Activated T-helper 17 cell treated with anti-CD3 and anti-CD28 coated beads, Interleukin-2, amount 50 U/mL, for 72 hours (primary cell): ENCODE results near the gene CDCA8. TPM values are rescaled to one million over a fixed set of nuclear protein-coding genes. Genes with fewer than 3 reads are reported as not detected.

Experiments used
- ATAC-seq: fragments of 150-1000 bp; cut with Tn5 transposase; replicated peaks from 2 replicates; pipeline ENCODE4 v1.10.0; 2021; ENCODE audit warnings: mild to moderate bottlenecking, moderate library complexity
- H3K27ac Mint-ChIP-seq: one replicate; pipeline ENCODE4 v1.8.0; 2022; ENCODE audit warnings: mixed read lengths
- H3K27me3 Mint-ChIP-seq: one replicate; pipeline ENCODE4 v1.8.0; 2022; ENCODE audit warnings: mixed read lengths
- H3K36me3 Mint-ChIP-seq: one replicate; pipeline ENCODE4 v1.8.0; 2022; ENCODE audit warnings: low read depth, mild to moderate bottlenecking, mixed read lengths
- H3K4me1 Mint-ChIP-seq: one replicate; pipeline ENCODE4 v1.8.0; 2022; ENCODE audit warnings: mixed read lengths
- H3K4me3 Mint-ChIP-seq: one replicate; pipeline ENCODE4 v1.8.0; 2022; ENCODE audit warnings: mild to moderate bottlenecking, mixed read lengths
- H3K9me3 Mint-ChIP-seq: one replicate; pipeline ENCODE4 v1.8.0; 2022; ENCODE audit warnings: mixed read lengths
- total RNA-seq, 2 donors: library from RNA; stranded (reverse); gene quantifications; one replicate each; pipeline ENCODE4 v1.2.3, GENCODE V29; 2022

CDCA8 gene
- 10 to 100 TPM; 51.2 to 67.5 TPM for total RNA-seq

DNA sequence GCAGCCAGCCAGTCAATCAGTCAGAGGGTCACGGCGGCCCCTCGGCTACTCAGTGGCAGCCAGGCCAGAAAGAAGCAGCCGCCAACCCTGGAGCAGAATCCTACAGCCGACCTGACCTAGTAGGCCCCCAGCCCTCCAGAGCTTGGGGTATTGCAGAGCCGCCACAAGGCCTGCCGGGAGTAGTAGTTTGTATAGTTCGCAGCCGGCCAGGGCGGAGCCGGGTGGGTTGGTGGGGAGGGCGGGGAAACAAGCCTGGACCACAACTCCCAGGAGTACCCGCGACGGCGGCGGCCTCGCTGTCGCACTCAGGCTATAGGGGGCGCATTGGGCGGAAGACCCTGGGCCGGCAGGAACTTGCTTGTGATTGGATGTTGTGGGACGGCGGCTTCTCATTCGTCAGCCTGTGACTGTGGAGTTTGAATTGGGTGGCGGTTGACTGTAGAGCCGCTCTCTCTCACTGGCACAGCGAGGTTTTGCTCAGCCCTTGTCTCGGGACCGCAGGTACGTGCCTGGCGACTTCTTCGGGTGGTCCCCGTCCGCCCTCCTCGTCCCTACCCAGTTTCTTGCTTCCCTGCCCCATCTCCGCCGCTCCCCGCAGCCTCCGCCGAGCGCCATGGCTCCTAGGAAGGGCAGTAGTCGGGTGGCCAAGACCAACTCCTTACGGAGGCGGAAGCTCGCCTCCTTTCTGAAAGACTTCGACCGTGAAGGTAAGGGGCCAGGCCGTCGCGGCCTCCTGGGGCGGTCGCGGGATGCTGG, at the start of gene CDCA8:
Gene CDCA8 (plus strand): TSS at position 439 of the 756 bp plus-strand sequence. CDS start 175 bp downstream, at position 614.
- Mint-ChIP-seq H3K4me3 (peak within 1 kb of the TSS; percentile 93), H3K9me3 (no peaks in the 10 kb centered on the region), H3K4me1 (peaks cover 19% of the 10 kb centered on the region), H3K27ac (peak within 1 kb of the TSS; percentile 90), H3K27me3 (no peaks in the 10 kb centered on the region), H3K36me3 (peaks cover 45% of the 10 kb centered on the region)
- peak; percentile 89 for ATAC-seq

DNA sequence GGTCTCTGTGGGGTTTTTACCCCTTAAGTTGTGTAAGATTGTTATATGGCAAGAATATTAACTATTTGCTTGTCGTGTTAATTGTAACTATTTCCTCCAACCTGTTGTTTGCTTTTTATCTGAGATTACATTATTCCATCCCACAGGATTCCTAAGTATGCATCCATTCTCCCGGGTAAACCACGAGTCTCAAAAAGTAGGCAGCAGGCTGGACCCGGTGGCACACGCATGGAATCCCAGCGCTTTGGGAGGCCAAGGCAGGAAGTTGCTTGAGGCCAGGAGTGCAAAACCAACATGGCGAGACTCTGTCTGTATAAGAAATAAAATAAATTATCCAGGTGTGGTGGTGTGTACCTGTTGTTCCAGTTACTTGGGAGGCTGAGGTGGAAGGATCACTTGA, 45.0 kb upstream of the CDCA8 start:
- Mint-ChIP-seq H3K36me3 (no peaks in the 10 kb centered on the region), H3K9me3 (no peaks in the 10 kb centered on the region), H3K27me3 (peaks cover 18% of the 10 kb centered on the region), H3K4me3 (no peak overlapping the region), H3K4me1 (no peaks in the 10 kb centered on the region), H3K27ac (no peak overlapping the region)
- ATAC-seq, result no peak

DNA sequence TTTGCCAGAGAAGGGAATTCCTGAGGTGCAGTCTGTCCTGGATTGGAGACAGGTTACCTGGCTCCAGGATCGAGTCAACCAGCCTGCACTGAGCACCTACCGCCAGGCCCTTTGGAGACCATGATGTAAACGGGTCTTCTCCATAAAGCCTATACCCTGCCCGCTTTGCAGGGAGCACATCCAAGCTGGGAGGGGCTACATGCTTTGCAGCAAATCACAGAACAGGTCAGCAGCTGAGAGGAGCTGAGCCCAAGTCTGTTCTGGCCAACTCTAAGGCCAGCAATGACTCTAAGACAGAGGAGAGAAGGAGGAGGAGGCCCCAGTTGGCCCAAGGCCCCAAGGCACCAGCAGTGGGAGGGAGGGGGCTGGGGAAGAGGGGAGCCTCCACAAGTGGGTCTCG, 42.1 kb upstream of the CDCA8 start:
- no peak overlapping the region for H3K27ac Mint-ChIP-seq
- ATAC-seq, result no peak
- H3K4me3 Mint-ChIP-seq, result no peak overlapping the region

DNA sequence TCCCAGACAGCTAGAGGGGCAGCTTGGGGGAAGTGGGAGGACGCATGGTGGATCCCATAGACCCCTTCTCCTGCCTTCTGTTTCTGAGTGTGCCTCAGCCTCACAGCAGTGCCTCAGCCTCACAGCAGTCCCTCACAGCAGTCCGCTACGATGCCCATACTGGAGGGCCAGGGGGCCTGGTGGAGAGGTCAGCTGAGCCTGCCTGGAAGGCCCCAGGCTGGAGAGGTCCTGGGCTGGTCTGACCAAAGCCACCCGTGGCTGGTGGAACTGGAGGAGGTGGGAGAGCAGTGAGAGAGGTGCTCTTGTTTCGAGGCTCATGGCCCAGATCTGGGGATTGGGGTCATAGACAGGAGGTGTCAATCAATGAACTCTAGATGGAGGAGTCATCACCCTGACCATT, 41.6 kb upstream of the CDCA8 start:
- ATAC-seq, result no peak
- no peaks in the 10 kb centered on the region for H3K9me3 Mint-ChIP-seq
- no peaks in the 10 kb centered on the region for H3K36me3 Mint-ChIP-seq
- peaks cover 11% of the 10 kb centered on the region for H3K27me3 Mint-ChIP-seq
- H3K4me1 Mint-ChIP-seq, result no peaks in the 10 kb centered on the region
- H3K27ac Mint-ChIP-seq, result no peak overlapping the region
- H3K4me3 Mint-ChIP-seq, result no peak overlapping the region

More for the DNA sequence above, 42.1 kb upstream of the CDCA8 start:
- Mint-ChIP-seq H3K27me3 (peaks cover 11% of the 10 kb centered on the region), H3K4me1 (no peaks in the 10 kb centered on the region), H3K36me3 (no peaks in the 10 kb centered on the region), H3K9me3 (no peaks in the 10 kb centered on the region)

DNA sequence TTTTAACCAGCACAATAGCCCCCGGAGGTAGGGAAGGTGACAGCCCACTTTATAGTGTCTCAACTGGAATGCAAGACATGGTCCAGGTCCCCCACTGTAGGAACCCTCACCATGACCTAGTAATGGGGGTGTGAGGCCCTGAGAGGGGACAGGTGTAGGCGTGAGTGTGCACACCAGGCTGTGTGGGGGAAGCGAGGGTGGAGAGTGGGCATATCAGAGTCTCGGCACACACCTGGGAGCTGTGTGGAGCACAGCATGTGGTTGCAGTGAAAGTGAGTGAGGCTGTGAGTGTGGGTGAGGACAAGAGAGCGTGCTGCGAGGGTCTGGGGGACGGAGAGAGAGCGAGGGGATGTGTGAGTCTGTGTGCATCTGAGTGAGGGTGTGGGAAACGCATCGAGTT, 40.5 kb upstream of the CDCA8 start:
- ATAC-seq, result no peak
- H3K4me1 Mint-ChIP-seq, result no peaks in the 10 kb centered on the region
- H3K4me3 Mint-ChIP-seq, result no peak overlapping the region
- H3K27me3 Mint-ChIP-seq, result peaks cover 11% of the 10 kb centered on the region
- H3K9me3 Mint-ChIP-seq, result no peaks in the 10 kb centered on the region
- H3K27ac Mint-ChIP-seq, result no peak overlapping the region
- H3K36me3 Mint-ChIP-seq, result no peaks in the 10 kb centered on the region

DNA sequence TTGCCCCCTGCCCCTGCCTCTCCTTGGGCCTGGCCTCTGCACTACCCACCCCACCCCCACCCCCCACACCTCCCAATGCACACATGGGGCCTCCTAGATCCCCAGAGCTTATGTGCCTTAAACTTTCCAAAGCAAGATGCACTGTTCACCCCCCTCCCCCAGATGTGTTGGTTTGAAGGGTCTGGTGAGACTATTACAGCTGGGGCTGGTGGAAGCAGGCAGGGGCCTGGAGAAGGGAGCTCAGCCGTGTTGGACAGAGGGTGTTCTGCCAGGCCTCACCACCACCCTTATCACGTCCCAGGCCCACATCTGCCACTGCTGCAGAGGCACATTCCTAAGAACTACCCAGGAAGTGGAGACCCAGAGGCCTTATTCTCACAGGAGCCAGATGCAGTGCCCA, 39.3 kb upstream of the CDCA8 start:
- Mint-ChIP-seq H3K4me3 (no peak overlapping the region), H3K27me3 (peaks cover 7% of the 10 kb centered on the region), H3K9me3 (no peaks in the 10 kb centered on the region), H3K36me3 (no peaks in the 10 kb centered on the region), H3K4me1 (no peaks in the 10 kb centered on the region), H3K27ac (no peak overlapping the region)
- no peak for ATAC-seq

DNA sequence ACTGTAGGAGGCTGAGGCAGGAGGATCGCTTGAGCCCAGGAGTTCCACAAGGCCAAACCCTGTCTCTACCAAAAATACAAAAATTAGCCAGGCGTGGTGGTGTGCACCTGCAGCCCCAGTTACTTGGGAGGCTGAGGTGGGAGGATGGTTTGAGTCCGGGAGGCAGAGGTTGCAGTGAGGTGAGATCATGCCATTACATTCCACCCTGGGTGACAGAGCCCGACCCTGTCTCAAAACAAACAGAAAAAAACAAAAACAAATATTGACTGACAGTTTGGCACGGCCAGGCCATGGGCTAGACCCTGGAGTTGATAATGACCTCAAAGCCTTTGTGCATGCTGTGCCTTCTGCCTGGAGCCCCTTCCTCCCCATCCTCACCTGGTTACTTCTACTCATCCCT, 38.4 kb upstream of the CDCA8 start:
- H3K27ac Mint-ChIP-seq, result no peak overlapping the region
- ATAC-seq, result no peak
- H3K36me3 Mint-ChIP-seq, result no peaks in the 10 kb centered on the region
- H3K9me3 Mint-ChIP-seq, result no peaks in the 10 kb centered on the region
- H3K4me1 Mint-ChIP-seq, result no peaks in the 10 kb centered on the region
- no peak overlapping the region for H3K4me3 Mint-ChIP-seq
- peaks cover 4% of the 10 kb centered on the region for H3K27me3 Mint-ChIP-seq

DNA sequence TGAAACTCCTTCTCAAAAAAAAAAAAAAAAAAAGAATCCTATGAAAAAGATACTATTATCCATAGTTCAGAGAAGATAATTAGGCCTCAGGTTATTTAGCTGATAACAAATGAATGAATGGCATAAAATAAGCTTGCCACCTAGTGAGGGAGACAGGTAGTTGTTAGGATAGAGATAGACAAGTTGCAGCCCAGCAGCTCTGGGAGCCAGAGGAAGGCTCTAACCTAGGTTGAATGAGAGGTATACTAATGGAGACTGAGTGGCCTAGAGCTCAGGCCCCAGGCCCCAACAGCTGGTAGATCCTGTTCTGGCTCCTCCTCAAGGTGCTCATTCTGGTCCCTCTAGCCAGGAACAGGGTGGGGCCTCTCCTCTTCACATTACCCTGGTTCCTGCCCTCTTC, 37.0 kb upstream of the CDCA8 start:
- ATAC-seq, result no peak
- Mint-ChIP-seq H3K27ac (no peak overlapping the region), H3K9me3 (no peaks in the 10 kb centered on the region), H3K4me3 (no peak overlapping the region), H3K27me3 (peaks cover 10% of the 10 kb centered on the region), H3K36me3 (no peaks in the 10 kb centered on the region), H3K4me1 (no peaks in the 10 kb centered on the region)

DNA sequence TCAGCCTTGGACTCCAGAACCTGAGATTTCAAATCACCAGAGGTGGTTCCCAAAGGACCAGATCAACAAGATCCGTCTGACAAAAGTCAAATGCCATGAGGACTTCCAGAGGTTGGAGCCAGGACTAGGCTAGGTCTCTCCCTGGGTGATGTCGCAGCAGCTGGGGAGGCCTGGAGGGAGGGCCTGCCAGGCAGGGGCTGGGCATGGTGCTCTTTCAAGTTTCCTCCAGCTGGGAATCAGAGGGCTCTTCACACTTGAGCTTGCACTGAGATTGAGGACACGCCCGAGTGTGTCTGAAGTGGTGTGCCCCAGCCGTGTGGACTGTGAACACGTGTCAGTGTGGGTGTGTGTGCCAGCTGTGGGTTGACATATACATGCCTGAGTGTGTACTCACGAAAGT, 36.3 kb upstream of the CDCA8 start:
- H3K36me3 Mint-ChIP-seq, result no peaks in the 10 kb centered on the region
- H3K9me3 Mint-ChIP-seq, result no peaks in the 10 kb centered on the region
- H3K4me3 Mint-ChIP-seq, result no peak overlapping the region
- no peak overlapping the region for H3K27ac Mint-ChIP-seq
- peaks cover 12% of the 10 kb centered on the region for H3K27me3 Mint-ChIP-seq
- no peaks in the 10 kb centered on the region for H3K4me1 Mint-ChIP-seq
- no peak for ATAC-seq

DNA sequence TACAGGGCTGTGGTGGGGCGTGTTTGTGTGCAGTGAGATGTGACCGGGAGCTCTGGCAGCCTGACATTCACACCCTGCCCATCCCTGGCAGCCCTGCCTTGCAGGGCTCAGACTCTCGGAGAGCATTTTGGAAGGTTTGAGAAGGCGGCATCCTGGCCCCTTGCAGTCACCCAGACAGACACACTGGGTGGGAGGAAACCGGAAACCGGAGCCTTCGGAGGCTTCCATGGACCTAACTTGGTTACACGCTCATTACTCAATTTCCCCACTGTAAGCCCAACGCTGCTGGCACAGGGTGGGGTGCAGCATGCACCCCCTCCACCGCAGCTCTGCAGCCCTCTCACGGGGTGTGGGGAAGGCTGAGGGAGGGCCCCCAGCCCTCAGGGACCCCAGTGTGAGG, 35.4 kb upstream of the CDCA8 start:
- Mint-ChIP-seq H3K4me1 (no peaks in the 10 kb centered on the region), H3K27ac (no peak overlapping the region), H3K27me3 (peaks cover 9% of the 10 kb centered on the region), H3K9me3 (no peaks in the 10 kb centered on the region), H3K4me3 (no peak overlapping the region), H3K36me3 (no peaks in the 10 kb centered on the region)
- no peak for ATAC-seq

DNA sequence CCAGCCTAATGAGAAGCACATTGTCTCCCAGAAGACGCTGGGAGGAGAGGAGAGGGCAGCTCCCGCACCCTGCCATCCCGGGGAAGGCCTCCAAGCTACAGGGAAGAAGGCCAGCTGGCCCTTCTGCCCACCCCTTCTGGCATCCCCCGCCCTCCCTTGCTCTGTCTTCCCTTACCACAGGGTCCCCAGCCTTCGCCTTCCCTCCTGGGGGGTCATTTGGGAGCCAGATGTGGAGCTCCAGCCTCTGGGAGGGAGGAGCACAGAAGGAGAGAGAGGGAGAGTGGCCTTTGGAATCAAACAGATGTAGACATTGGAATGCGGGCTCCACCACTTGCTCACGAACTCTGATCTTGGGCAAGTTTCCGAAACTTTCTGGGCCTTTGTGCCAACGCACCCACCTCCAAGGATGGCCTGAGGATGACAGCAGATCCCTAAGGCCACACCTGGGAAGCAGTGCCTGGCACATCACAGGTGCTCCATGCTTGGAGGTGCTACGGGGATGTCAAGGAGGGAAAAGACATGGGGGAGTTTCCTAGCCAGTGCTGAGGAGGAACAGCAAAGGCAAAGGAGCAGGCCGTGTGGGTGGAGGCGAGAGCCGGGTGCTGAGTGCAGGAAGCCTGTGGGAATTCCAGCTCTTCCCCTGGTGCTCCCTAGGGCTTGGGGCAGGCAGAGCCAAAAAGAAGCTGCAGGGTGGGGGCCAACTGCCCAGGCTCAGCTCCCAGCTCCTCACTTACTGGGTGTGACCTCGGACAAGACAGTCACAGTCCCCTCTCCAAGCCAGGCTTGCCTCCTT, 34.5 kb upstream of the CDCA8 start:
- Mint-ChIP-seq H3K4me1 (no peaks in the 10 kb centered on the region), H3K27ac (no peak overlapping the region), H3K4me3 (no peak overlapping the region), H3K27me3 (peaks cover 8% of the 10 kb centered on the region), H3K9me3 (no peaks in the 10 kb centered on the region), H3K36me3 (no peaks in the 10 kb centered on the region)
- no peak for ATAC-seq

DNA sequence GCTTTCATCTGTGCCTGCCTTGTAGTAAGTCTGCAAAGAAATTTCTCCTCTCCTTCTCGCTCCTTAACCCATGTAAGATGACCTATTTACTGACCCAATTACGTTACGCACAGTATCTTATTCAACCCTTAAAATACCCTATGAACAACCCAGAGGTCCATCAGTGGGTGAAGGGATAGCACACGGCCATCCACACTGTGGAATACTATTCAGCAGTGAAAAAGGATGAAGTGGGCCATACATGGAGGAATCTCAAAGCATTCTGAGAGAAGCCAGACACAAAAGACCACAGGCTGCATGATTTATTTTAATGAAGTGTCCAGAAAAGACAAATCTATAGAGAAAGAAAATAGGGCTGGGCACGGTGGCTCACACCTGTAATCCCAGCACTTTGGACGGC, 33.8 kb upstream of the CDCA8 start:
- Mint-ChIP-seq H3K4me3 (no peak overlapping the region), H3K27me3 (peaks cover 8% of the 10 kb centered on the region), H3K36me3 (no peaks in the 10 kb centered on the region), H3K9me3 (no peaks in the 10 kb centered on the region), H3K4me1 (no peaks in the 10 kb centered on the region), H3K27ac (no peak overlapping the region)
- no peak for ATAC-seq

DNA sequence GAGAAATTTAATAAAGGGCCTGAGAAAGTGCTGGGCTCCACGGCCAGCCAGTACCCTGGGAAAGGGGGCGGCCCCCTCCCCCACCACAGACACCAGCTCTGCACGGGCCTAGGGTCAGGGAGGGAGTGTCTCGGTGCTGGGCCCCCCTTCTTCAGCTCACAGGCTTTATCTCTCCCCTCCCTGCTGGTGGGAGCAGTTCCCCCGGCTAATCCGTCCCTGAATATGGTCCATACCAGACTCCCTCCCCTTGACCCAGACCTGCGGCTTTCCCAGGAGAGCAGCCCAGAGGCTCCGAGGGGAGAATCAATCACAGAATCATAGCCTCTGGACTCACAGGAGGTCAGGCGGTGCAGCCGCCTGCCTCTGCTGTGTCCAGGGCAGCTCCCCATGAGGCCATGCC, 31.7 kb upstream of the CDCA8 start:
- Mint-ChIP-seq H3K27me3 (peaks cover 8% of the 10 kb centered on the region), H3K27ac (no peak overlapping the region), H3K4me3 (no peak overlapping the region), H3K4me1 (no peaks in the 10 kb centered on the region), H3K36me3 (no peaks in the 10 kb centered on the region), H3K9me3 (no peaks in the 10 kb centered on the region)
- ATAC-seq, result no peak

DNA sequence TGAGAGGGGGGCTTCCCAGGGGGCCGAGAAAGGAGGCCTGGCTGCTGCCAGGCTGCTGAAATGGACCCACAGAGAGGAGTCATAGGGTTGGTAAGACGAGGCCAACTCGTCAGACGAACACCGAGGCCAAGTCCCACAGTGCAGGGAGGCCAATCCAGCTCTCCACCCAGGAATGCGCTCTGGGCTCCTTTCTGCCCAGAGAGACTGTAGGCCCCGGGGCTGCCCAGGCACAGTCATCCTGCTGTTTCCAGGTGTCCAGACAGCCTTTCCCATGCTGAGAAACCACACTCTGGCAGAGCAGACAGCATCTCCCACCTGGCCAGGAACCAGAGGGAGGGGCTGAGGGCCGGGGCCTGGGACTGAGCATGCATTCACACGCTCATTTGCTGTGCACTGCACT, 30.9 kb upstream of the CDCA8 start:
- no peaks in the 10 kb centered on the region for H3K4me1 Mint-ChIP-seq
- peaks cover 8% of the 10 kb centered on the region for H3K27me3 Mint-ChIP-seq
- H3K9me3 Mint-ChIP-seq, result no peaks in the 10 kb centered on the region
- H3K4me3 Mint-ChIP-seq, result no peak overlapping the region
- no peak for ATAC-seq
- no peaks in the 10 kb centered on the region for H3K36me3 Mint-ChIP-seq
- no peak overlapping the region for H3K27ac Mint-ChIP-seq

DNA sequence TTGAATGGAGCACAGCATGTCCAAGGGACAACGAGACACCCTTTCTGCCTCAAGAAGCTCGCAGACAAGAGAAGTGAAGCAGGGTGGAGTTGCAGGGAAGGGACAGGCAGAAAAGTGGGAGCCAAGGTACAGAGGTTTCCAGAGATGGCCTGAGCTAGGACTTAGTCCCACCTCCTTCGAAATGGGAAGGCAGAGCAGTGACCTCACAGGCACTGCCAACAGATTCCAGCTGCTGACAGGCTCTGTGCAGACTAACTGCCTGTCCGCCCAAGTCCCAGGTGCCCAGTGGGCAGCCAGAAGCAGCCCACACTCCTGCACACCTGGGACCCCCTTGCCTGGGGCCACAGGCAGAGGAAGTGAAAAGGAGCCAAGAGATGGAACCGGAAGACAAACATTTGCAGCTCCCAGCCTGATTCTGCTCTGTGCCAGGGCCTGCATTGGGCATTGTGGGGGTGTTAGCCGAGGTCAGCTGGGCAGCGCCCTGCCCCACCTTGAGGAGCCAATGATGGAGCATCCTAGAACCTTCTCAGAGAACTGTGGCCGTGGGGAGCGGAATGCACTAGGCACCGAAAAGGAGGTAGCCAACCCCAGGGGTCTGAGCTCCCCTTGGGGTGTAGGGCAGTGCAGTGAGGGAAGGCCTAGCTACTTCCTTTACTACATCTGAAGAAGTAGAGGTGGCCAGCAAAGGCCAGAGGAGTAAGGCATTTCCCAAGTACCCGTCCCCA, 30.1 kb upstream of the CDCA8 start:
- Mint-ChIP-seq H3K4me3 (no peak overlapping the region), H3K9me3 (no peaks in the 10 kb centered on the region), H3K36me3 (no peaks in the 10 kb centered on the region), H3K27ac (no peak overlapping the region), H3K27me3 (peaks cover 8% of the 10 kb centered on the region), H3K4me1 (no peaks in the 10 kb centered on the region)
- ATAC-seq, result no peak
